Chondrocyte (in vitro differentiated cells): ENCODE data around the gene ZNF263. TPM values are rescaled to one million over a fixed set of nuclear protein-coding genes. Genes with fewer than 3 reads are reported as not detected.

ENCODE experiments used
- DNase-seq: peaks from one replicate; pipeline ENCODE4 v3.0.0; 2021; ENCODE audit warnings: mixed read lengths, low spot score
- H3K27ac Mint-ChIP-seq: one replicate; pipeline ENCODE4 v1.8.0; 2021; ENCODE audit warnings: mild to moderate bottlenecking, moderate library complexity, mixed read lengths; ENCODE audit not compliant: unreplicated experiment
- H3K27me3 Mint-ChIP-seq: 2 replicates; pipeline ENCODE4 v1.8.0; 2021; ENCODE audit warnings: low read depth, mixed read lengths
- H3K36me3 Mint-ChIP-seq: 2 replicates; pipeline ENCODE4 v1.8.0; 2021; ENCODE audit warnings: low read depth, mixed read lengths
- H3K4me1 Mint-ChIP-seq: 2 replicates; pipeline ENCODE4 v1.8.0; 2021; ENCODE audit warnings: low read depth, mild to moderate bottlenecking, mixed read lengths
- H3K4me3 Mint-ChIP-seq: one replicate; pipeline ENCODE4 v1.8.0; 2021; ENCODE audit warnings: mild to moderate bottlenecking, moderate library complexity, mixed read lengths; ENCODE audit not compliant: unreplicated experiment
- H3K9me3 Mint-ChIP-seq: 2 replicates; pipeline ENCODE4 v1.8.0; 2021; ENCODE audit warnings: low read depth, mixed read lengths
- CTCF ChIP-seq: fragments of 200-600 bp; sonication (generic); IDR thresholded peaks from 2 replicates; pipeline ENCODE4 v1.5.0; 2021; ENCODE audit warnings: antibody characterized with exemption, mild to moderate bottlenecking, moderate library complexity
- total RNA-seq: library from RNA; stranded (reverse); gene quantifications from 3 replicates; pipeline ENCODE4 v1.2.1, GENCODE V29; 2021

ZNF263 gene
- total RNA-seq, 1 donor from 2014 or later = 22.9 TPM

GRCh38 chr16:3276679-3277078 lies 6.6 kb upstream of the ZNF263 start:
- Mint-ChIP-seq H3K27me3 (peaks cover 5% of the 10 kb centered on the region), H3K4me1 (no peaks in the 10 kb centered on the region), H3K4me3 (no peak overlapping the region), H3K9me3 (no peaks in the 10 kb centered on the region), H3K27ac (no peak overlapping the region), H3K36me3 (no peaks in the 10 kb centered on the region)
- no peak for DNase-seq
- TF ChIP-seq CTCF = no peak

GRCh38 chr16:3281222-3281820 lies 2.0 kb upstream of the ZNF263 start:
- DNase-seq = no peak
- Mint-ChIP-seq H3K9me3 (peaks cover 5% of the 10 kb centered on the region), H3K27ac (no peak overlapping the region), H3K27me3 (peaks cover 3% of the 10 kb centered on the region), H3K4me3 (peak overlapping the region; percentile 93), H3K36me3 (peaks cover 8% of the 10 kb centered on the region), H3K4me1 (peaks cover 29% of the 10 kb centered on the region)
- TF ChIP-seq CTCF = no peak

- no peak for DNase-seq
- H3K27ac Mint-ChIP-seq = peak overlapping the region; percentile 99
- peaks cover 2% of the 10 kb centered on the region for H3K27me3 Mint-ChIP-seq
- peaks cover 29% of the 10 kb centered on the region for H3K4me1 Mint-ChIP-seq
- peaks cover 16% of the 10 kb centered on the region for H3K36me3 Mint-ChIP-seq
- peak overlapping the region; percentile 93 for H3K4me3 Mint-ChIP-seq
- peak; percentile 8 for TF ChIP-seq CTCF
- peaks cover 11% of the 10 kb centered on the region for H3K9me3 Mint-ChIP-seq
Measured at GRCh38 chr16:3282103-3282729, 1.1 kb upstream of the ZNF263 start.

- Mint-ChIP-seq H3K36me3 (peaks cover 30% of the 10 kb centered on the region), H3K27me3 (no peaks in the 10 kb centered on the region), H3K9me3 (peaks cover 18% of the 10 kb centered on the region), H3K4me3 (peak overlapping the region; percentile 93), H3K27ac (peak overlapping the region; percentile 99), H3K4me1 (peaks cover 29% of the 10 kb centered on the region)
- TF ChIP-seq CTCF = no peak
- no peak for DNase-seq
Measured at GRCh38 chr16:3283543-3284447, 504 bp downstream of the ZNF263 start.

GRCh38 chr16:3285131-3285530 lies 1.8 kb downstream of the ZNF263 start:
- peaks cover 29% of the 10 kb centered on the region for H3K4me1 Mint-ChIP-seq
- no peak for TF ChIP-seq CTCF
- peak overlapping the region; percentile 93 for H3K4me3 Mint-ChIP-seq
- H3K27ac Mint-ChIP-seq = peak overlapping the region; percentile 49
- no peak for DNase-seq
- H3K9me3 Mint-ChIP-seq = peaks cover 27% of the 10 kb centered on the region
- peaks cover 41% of the 10 kb centered on the region for H3K36me3 Mint-ChIP-seq
- no peaks in the 10 kb centered on the region for H3K27me3 Mint-ChIP-seq
